ENCODE measurements around the gene MOBP. TPM values are rescaled to one million over a fixed set of nuclear protein-coding genes. Genes with fewer than 3 reads are reported as not detected.

The MOBP gene
- total RNA-seq, 1 donor from 2014 or later: not detected

- H3K36me3 ChIP-seq: no peaks in the 10 kb centered on the region
- no peaks in the 10 kb centered on the region for H3K27me3 ChIP-seq
- DNase-seq (no peak), ATAC-seq (no peak)
- no peak overlapping the region for H3K27ac ChIP-seq
- intact Hi-C loops (cut with DNase I): no loop called here
- H3K9me3 ChIP-seq: no peaks in the 10 kb centered on the region
- H3K4me1 ChIP-seq: no peaks in the 10 kb centered on the region
- no peak overlapping the region for H3K4me3 ChIP-seq
- TF ChIP-seq CTCF (IDR thresholded peaks at IDR 0.05): no peak
These were observed 61.4 kb downstream of the MOBP start for GRCh38 chr3:39528844-39529243.

- Histone ChIP-seq H3K9me3 (no peaks in the 10 kb centered on the region), H3K4me3 (no peak overlapping the region), H3K27me3 (no peaks in the 10 kb centered on the region), H3K27ac (no peak overlapping the region), H3K36me3 (no peaks in the 10 kb centered on the region), H3K4me1 (no peaks in the 10 kb centered on the region)
- intact Hi-C loops (cut with DNase I): no loop called here
- ATAC-seq (no peak), DNase-seq (no peak)
- no peak for TF ChIP-seq CTCF (IDR thresholded peaks at IDR 0.05)
These were observed 62.1 kb downstream of the MOBP start for GRCh38 chr3:39529577-39529976.

GRCh38 chr3:39531066-39531465 lies 63.6 kb downstream of the MOBP start:
- ATAC-seq (no peak), DNase-seq (no peak)
- H3K4me1 ChIP-seq: no peaks in the 10 kb centered on the region
- no peak overlapping the region for H3K27ac ChIP-seq
- no peak for TF ChIP-seq CTCF (IDR thresholded peaks at IDR 0.05)
- H3K9me3 ChIP-seq: no peaks in the 10 kb centered on the region
- no peaks in the 10 kb centered on the region for H3K27me3 ChIP-seq
- H3K36me3 ChIP-seq: no peaks in the 10 kb centered on the region
- intact Hi-C loops (cut with DNase I): no loop called here
- no peak overlapping the region for H3K4me3 ChIP-seq

- Histone ChIP-seq H3K4me1 (no peaks in the 10 kb centered on the region), H3K27ac (no peak overlapping the region), H3K36me3 (no peaks in the 10 kb centered on the region), H3K4me3 (no peak overlapping the region), H3K9me3 (no peaks in the 10 kb centered on the region), H3K27me3 (no peaks in the 10 kb centered on the region)
- DNase-seq (no peak), ATAC-seq (no peak)
- no peak for TF ChIP-seq CTCF (IDR thresholded peaks at IDR 0.05)
- intact Hi-C loops (cut with DNase I): no loop called here
These were observed 64.2 kb downstream of the MOBP start for GRCh38 chr3:39531665-39532064.

- Histone ChIP-seq H3K4me3 (no peak overlapping the region), H3K4me1 (no peaks in the 10 kb centered on the region), H3K9me3 (no peaks in the 10 kb centered on the region), H3K36me3 (no peaks in the 10 kb centered on the region), H3K27me3 (no peaks in the 10 kb centered on the region), H3K27ac (no peak overlapping the region)
- ATAC-seq (no peak), DNase-seq (no peak)
- TF ChIP-seq CTCF (IDR thresholded peaks at IDR 0.05): no peak
- intact Hi-C loops (cut with DNase I): no loop called here
These were observed 65.3 kb downstream of the MOBP start for GRCh38 chr3:39532777-39533176.

GRCh38 chr3:39533226-39533625 lies 65.7 kb downstream of the MOBP start:
- H3K4me3 ChIP-seq: no peak overlapping the region
- no peak for DNase-seq
- no peaks in the 10 kb centered on the region for H3K36me3 ChIP-seq
- no peaks in the 10 kb centered on the region for H3K4me1 ChIP-seq
- H3K27me3 ChIP-seq: no peaks in the 10 kb centered on the region
- no peak for TF ChIP-seq CTCF (IDR thresholded peaks at IDR 0.05)
- no peak overlapping the region for H3K27ac ChIP-seq
- intact Hi-C loops (cut with DNase I): no loop called here
- no peaks in the 10 kb centered on the region for H3K9me3 ChIP-seq
- ATAC-seq: no peak

All from upper lobe of right lung (tissue), 1 donor.